ENCODE measurements around the gene FBXL4. TPM values are rescaled to one million over a fixed set of nuclear protein-coding genes. Genes with fewer than 3 reads are reported as not detected.

Gene FBXL4
- total RNA-seq, 2 experiments from 2014 or later, result 14.5 to 20.9 TPM

GRCh38 chr6:98970469-98970868 lies 22.7 kb upstream of the FBXL4 start:
- no peaks in the 10 kb centered on the region for H3K79me2 ChIP-seq (ENCODE audit: insufficient read depth, low read depth, low read length)
- no peak for DNase-seq (ENCODE audit: low spot score)
- no peaks in the 10 kb centered on the region for H3K4me1 ChIP-seq (ENCODE audit: insufficient read depth, low read length, poor library complexity, severe bottlenecking)
- TF ChIP-seq, protein P1, sequence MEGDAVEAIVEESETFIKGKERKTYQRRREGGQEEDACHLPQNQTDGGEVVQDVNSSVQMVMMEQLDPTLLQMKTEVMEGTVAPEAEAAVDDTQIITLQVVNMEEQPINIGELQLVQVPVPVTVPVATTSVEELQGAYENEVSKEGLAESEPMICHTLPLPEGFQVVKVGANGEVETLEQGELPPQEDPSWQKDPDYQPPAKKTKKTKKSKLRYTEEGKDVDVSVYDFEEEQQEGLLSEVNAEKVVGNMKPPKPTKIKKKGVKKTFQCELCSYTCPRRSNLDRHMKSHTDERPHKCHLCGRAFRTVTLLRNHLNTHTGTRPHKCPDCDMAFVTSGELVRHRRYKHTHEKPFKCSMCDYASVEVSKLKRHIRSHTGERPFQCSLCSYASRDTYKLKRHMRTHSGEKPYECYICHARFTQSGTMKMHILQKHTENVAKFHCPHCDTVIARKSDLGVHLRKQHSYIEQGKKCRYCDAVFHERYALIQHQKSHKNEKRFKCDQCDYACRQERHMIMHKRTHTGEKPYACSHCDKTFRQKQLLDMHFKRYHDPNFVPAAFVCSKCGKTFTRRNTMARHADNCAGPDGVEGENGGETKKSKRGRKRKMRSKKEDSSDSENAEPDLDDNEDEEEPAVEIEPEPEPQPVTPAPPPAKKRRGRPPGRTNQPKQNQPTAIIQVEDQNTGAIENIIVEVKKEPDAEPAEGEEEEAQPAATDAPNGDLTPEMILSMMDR (conservative IDR thresholded peaks at IDR 0.05; ENCODE audit: low read length), result no peak
- TF ChIP-seq EZH2phosphoT487 (IDR thresholded peaks at IDR 0.05; ENCODE audit: borderline replicate concordance, low read depth, low read length), result no peak
- H3K36me3 ChIP-seq (ENCODE audit: insufficient read depth, low read length), result no peaks in the 10 kb centered on the region
- H3K4me3 ChIP-seq (ENCODE audit: low read depth, low read length, poor library complexity, severe bottlenecking), result no peak overlapping the region
- no peaks in the 10 kb centered on the region for H3K9me3 ChIP-seq (ENCODE audit: low read length)
- H3K27ac ChIP-seq (ENCODE audit: low read depth, low read length, poor library complexity, severe bottlenecking), result no peak overlapping the region
- H4K20me1 ChIP-seq (ENCODE audit: insufficient read depth, low read length), result no peaks in the 10 kb centered on the region
- CTCF ChIA-PET (ENCODE audit: unreplicated experiment), result no interaction called here
- intact Hi-C loops (cut with micrococcal nuclease; ENCODE audit: unreplicated experiment), result no loop called here
- POLR2A ChIA-PET, result interaction anchor here (1.0 to 1.2 kb wide), 3 partner anchors 8 to 43 kb away, joined by 3 to 4 read pairs (median 3); no protein-coding TSS in a partner anchor
- H2AFZ ChIP-seq (ENCODE audit: low read length), result no peak overlapping the region
- no peaks in the 10 kb centered on the region for H3K9me2 ChIP-seq (ENCODE audit: insufficient read depth, low read length)
- no peak overlapping the region for H3K4me2 ChIP-seq (ENCODE audit: low read length)
- no TSS peak for BruUV-seq (replicated peaks)

DNA sequence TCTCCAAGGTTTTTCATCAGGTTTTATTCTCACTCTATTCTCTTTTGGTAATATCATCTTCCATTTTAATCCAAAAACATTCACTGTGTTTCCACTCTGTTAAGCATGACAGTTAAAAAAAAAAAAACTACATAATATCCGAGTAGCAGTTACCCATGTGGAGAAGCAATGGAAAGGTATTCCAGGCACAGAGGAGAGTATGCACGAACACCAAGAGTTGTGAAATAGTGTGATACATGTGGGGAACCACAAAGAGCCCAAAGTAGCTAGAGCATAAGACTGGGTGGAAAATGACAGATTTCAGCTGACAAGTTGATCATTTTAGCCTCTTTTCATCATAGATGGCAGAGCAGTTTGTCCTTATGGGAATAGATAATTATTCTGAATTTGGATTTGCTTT lies 19.9 kb upstream of the FBXL4 start:
- H2AFZ ChIP-seq (ENCODE audit: low read length), result no peak overlapping the region
- no peak overlapping the region for H3K27ac ChIP-seq (ENCODE audit: low read depth, low read length, poor library complexity, severe bottlenecking)
- H3K4me2 ChIP-seq (ENCODE audit: low read length), result no peak overlapping the region
- ChIA-PET CTCF (ENCODE audit: unreplicated experiment) (no interaction called here), POLR2A (no interaction called here)
- no peaks in the 10 kb centered on the region for H3K4me1 ChIP-seq (ENCODE audit: insufficient read depth, low read length, poor library complexity, severe bottlenecking)
- no peaks in the 10 kb centered on the region for H3K9me3 ChIP-seq (ENCODE audit: low read length)
- BruUV-seq (replicated peaks), result no TSS peak
- H3K79me2 ChIP-seq (ENCODE audit: insufficient read depth, low read depth, low read length), result no peaks in the 10 kb centered on the region
- H4K20me1 ChIP-seq (ENCODE audit: insufficient read depth, low read length), result no peaks in the 10 kb centered on the region
- no peak overlapping the region for H3K4me3 ChIP-seq (ENCODE audit: low read depth, low read length, poor library complexity, severe bottlenecking)
- no peak for DNase-seq (ENCODE audit: low spot score)
- intact Hi-C loops (cut with micrococcal nuclease; ENCODE audit: unreplicated experiment), result no loop called here
- H3K9me2 ChIP-seq (ENCODE audit: insufficient read depth, low read length), result no peaks in the 10 kb centered on the region
- no peak for TF ChIP-seq EZH2phosphoT487 (IDR thresholded peaks at IDR 0.05; ENCODE audit: borderline replicate concordance, low read depth, low read length)
- TF ChIP-seq, protein P1 (conservative IDR thresholded peaks at IDR 0.05; ENCODE audit: low read length), result no peak
- H3K36me3 ChIP-seq (ENCODE audit: insufficient read depth, low read length), result no peaks in the 10 kb centered on the region

- ChIA-PET POLR2A (no interaction called here), CTCF (ENCODE audit: unreplicated experiment) (no interaction called here)
- no TSS peak for BruUV-seq (replicated peaks)
Observed at GRCh38 chr6:98959631-98960030, 11.9 kb upstream of the FBXL4 start.

More at GRCh38 chr6:98959631-98960030, 11.9 kb upstream of the FBXL4 start:
- no peaks in the 10 kb centered on the region for H3K4me1 ChIP-seq (ENCODE audit: insufficient read depth, low read length, poor library complexity, severe bottlenecking)
- no peak overlapping the region for H3K4me2 ChIP-seq (ENCODE audit: low read length)
- H3K79me2 ChIP-seq (ENCODE audit: insufficient read depth, low read depth, low read length), result no peaks in the 10 kb centered on the region
- H3K9me2 ChIP-seq (ENCODE audit: insufficient read depth, low read length), result no peaks in the 10 kb centered on the region
- H3K36me3 ChIP-seq (ENCODE audit: insufficient read depth, low read length), result no peaks in the 10 kb centered on the region
- no peak for DNase-seq (ENCODE audit: low spot score)
- H3K27ac ChIP-seq (ENCODE audit: low read depth, low read length, poor library complexity, severe bottlenecking), result no peak overlapping the region
- H4K20me1 ChIP-seq (ENCODE audit: insufficient read depth, low read length), result no peaks in the 10 kb centered on the region
- no peaks in the 10 kb centered on the region for H3K9me3 ChIP-seq (ENCODE audit: low read length)
- TF ChIP-seq, protein P1 (conservative IDR thresholded peaks at IDR 0.05; ENCODE audit: low read length), result no peak
- no peak for TF ChIP-seq EZH2phosphoT487 (IDR thresholded peaks at IDR 0.05; ENCODE audit: borderline replicate concordance, low read depth, low read length)
- no peak overlapping the region for H3K4me3 ChIP-seq (ENCODE audit: low read depth, low read length, poor library complexity, severe bottlenecking)
- intact Hi-C loops (cut with micrococcal nuclease; ENCODE audit: unreplicated experiment), result no loop called here
- H2AFZ ChIP-seq (ENCODE audit: low read length), result no peak overlapping the region
